Stimulated activated CD8-positive, alpha-beta memory T cell treated with anti-CD3 and anti-CD28 coated beads, Interleukin-7, amount 100 ng/mL, for 24 hours (primary cell): ENCODE measurements around the gene AR.

Experiments used
- DNase-seq: peaks from one replicate; pipeline ENCODE4 v3.0.0-alpha.2; 2020; ENCODE audit warnings: low read depth

Gene AR

DNA sequence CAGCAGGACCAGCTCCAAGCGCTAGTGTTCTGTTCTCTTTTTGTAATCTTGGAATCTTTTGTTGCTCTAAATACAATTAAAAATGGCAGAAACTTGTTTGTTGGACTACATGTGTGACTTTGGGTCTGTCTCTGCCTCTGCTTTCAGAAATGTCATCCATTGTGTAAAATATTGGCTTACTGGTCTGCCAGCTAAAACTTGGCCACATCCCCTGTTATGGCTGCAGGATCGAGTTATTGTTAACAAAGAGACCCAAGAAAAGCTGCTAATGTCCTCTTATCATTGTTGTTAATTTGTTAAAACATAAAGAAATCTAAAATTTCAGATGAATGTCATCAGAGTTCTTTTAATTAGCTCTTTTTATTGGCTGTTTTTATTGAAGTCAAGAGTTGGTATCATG, 186.5 kb downstream of the AR start:
- DNase-seq = no peak

- no peak for DNase-seq
Observed at GRCh38 chrX:67731061-67731460, 187.2 kb downstream of the AR start.

GRCh38 chrX:67732864-67733263, 189.0 kb downstream of the AR start:
- DNase-seq = no peak

- DNase-seq = no peak
Observed at GRCh38 chrX:67734111-67734753, 190.4 kb downstream of the AR start.

- DNase-seq = no peak
Observed at GRCh38 chrX:67749536-67749935, 205.7 kb downstream of the AR start.

GRCh38 chrX:67750694-67751093, 206.9 kb downstream of the AR start:
- no peak for DNase-seq

- no peak for DNase-seq
Observed at GRCh38 chrX:67759018-67759417, 215.2 kb downstream of the AR start.

DNA sequence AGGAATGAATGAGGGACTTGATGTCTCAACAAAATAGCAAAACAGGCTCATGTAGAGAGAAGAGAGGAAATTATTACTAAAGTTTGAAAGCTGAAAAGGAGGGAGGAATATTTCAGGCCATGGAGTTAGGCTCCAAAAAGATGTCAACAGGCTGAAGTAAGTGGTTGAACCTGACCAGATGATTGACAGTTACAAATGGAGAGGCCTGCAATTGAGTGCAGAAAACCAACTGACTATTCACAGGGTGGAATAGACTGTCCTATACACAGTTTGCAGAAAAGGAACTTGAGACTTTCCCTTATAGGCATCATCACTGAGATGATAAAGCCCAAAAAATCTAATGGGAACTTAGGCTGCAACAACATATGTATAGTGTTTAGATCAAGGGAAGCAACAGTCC, 233.3 kb downstream of the AR start:
- DNase-seq = no peak

DNA sequence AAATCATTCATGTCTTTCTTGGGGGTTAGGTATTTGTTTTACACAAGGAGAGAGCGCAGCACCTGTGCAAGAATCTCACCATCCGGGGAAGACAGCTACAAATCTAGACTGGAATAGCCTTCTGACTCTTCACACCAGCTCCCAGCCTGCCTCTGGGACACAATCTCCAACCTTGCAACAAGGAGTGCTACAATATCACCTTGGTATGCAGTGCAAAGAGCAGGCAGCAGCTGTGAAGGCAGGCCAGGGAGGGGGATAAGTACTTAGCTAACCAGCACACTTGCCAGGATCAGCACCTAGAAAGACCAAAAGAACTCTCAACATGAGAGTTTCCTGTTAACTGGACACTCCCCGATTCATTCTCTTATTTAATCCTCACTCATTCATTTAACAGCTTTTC, 235.3 kb downstream of the AR start:
- no peak for DNase-seq
